Mucosa of descending colon (tissue), 3 donors: ENCODE data around the gene CELF6. TPM values are rescaled to one million over a fixed set of nuclear protein-coding genes. Genes with fewer than 3 reads are reported as not detected.

Experiments
- ATAC-seq: fragments of 200-7000 bp; cut with Tn5 transposase; one replicate; pipeline ENCODE4 v1.9.1; 2020; ENCODE audit warnings: mild to moderate bottlenecking, moderate library complexity
- DNase-seq, 3 donors: peaks; one replicate each; pipeline ENCODE4 v3.0.0-alpha.2; 2020
- H3K36me3 ChIP-seq: fragments of 200-600 bp; one replicate; pipeline ENCODE4 v1.8.0; 2021; ENCODE audit warnings: low read depth, mild to moderate bottlenecking
- H3K4me1 ChIP-seq: fragments of 200-600 bp; one replicate; pipeline ENCODE4 v1.8.0; 2021; ENCODE audit warnings: low read depth, mild to moderate bottlenecking
- H3K4me3 ChIP-seq: fragments of 200-600 bp; one replicate; pipeline ENCODE4 v1.8.0; 2021; ENCODE audit warnings: mild to moderate bottlenecking
- H3K9me3 ChIP-seq: fragments of 200-600 bp; one replicate; pipeline ENCODE4 v1.8.0; 2021; ENCODE audit warnings: mild to moderate bottlenecking
- CTCF ChIP-seq: fragments of 200-600 bp; IDR thresholded peaks from one replicate; pipeline ENCODE4 v1.8.0; 2022; ENCODE audit warnings: antibody characterized with exemption, mild to moderate bottlenecking
- intact Hi-C, 2 donors: fragments of 100-400 bp; cut with DNase I in 1 of 2; cut with micrococcal nuclease in 1 of 2; formaldehyde crosslinking; loops; one replicate each; pipeline versions ENCODE4 v1.11.0 to v1.11.1; 2022; cut with DNase I, micrococcal nuclease
- total RNA-seq, 3 donors: library from RNA; stranded (reverse); fragmentation: NEBNext Ultra II Directional in 2 of 3; extraction: Animal tissue kit (Norgen Biotek cat#: 25700) in 2 of 3; gene quantifications; one replicate each; pipeline versions ENCODE4 v1.2.1 to v1.2.4, GENCODE V29; 2021 to 2023
- donor health status: DM: no; HTN: no; CAD: no; lungs with moderate emphysema.
- donor health status: DM: no; HTN: no; CAD: no.
- donor health status: DM: no; HTN: yes; CAD: no.

The CELF6 gene
- total RNA-seq, 3 donors from 2014 or later, result 0.67 to 3.8 (median 3.0) TPM

DNA sequence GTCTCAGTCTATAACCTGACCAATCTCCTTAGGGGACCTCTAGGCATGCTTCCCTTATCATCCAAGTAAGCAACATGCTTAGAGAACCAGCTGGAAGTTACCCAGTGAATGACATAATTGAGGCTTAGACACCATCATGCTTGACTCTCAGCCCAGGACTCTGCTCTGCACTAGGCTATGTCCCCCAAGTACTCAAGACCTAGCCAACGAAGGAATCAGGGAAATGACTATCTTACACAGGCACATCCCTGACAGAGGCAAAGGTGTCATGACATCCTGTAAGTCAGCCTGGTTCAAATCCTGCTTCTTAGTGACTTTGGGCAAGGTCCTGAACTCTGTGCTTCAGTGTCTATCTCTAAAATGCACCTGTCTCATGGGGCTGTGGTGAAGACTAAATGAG, 24.6 kb upstream of the CELF6 start:
- Histone ChIP-seq H3K4me1 (no peaks in the 10 kb centered on the region), H3K36me3 (peaks cover 3% of the 10 kb centered on the region), H3K9me3 (no peaks in the 10 kb centered on the region), H3K4me3 (no peak overlapping the region)
- intact Hi-C loops, result no loop called here
- ATAC-seq, result no peak
- no peak for TF ChIP-seq CTCF
- no peak for DNase-seq

DNA sequence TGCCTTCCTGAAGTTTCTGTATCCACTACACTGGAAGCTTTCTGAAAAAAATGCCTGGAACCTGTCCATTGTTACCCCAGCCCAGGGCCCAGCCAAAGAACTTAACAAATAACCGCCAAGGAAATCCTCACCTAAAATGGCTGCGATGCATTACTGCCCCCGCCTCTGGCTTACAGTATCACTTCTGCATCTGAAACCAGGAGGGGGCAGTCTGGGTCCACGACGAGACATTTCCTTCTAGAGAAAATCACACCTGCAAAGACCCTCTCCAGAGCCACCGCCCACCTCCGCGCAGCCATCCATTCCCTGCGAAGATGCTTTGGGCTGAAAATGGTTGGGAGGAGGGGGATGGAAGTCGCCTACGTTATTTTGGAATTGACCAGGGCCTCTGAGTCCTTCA, 22.4 kb upstream of the CELF6 start:
- TF ChIP-seq CTCF, result no peak
- ATAC-seq, result peak; percentile 15
- H3K4me1 ChIP-seq, result no peaks in the 10 kb centered on the region
- DNase-seq, result peak in 2 of 3 donors; percentile 32 to 54
- no peaks in the 10 kb centered on the region for H3K9me3 ChIP-seq
- H3K36me3 ChIP-seq, result no peaks in the 10 kb centered on the region
- H3K4me3 ChIP-seq, result no peak overlapping the region
- intact Hi-C loops, result no loop called here

DNA sequence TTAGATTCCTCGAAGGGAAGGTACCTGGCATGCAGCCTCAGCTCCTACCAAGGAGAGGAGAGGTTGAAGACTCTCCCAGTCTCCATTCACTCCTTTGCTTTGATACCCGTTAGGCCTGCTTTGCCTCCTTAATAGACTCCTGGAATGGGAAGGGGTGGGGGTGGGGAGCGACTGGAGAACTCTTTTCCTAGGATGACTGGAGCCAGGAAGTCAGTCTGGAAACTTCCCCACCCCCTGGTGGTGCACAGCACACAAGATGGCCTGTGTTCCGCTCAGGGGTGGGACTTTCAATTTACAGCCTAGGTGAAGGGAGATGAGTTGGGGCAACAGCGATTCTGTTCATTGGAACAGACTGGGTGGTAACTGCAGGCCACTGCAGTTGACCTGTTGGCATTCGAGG, 21.4 kb upstream of the CELF6 start:
- no peaks in the 10 kb centered on the region for H3K36me3 ChIP-seq
- no peak overlapping the region for H3K4me3 ChIP-seq
- ATAC-seq (no peak), DNase-seq (peak in 1 of 3 donors; percentile 8)
- TF ChIP-seq CTCF, result no peak
- intact Hi-C loops, result no loop called here
- no peaks in the 10 kb centered on the region for H3K9me3 ChIP-seq
- H3K4me1 ChIP-seq, result no peaks in the 10 kb centered on the region

DNA sequence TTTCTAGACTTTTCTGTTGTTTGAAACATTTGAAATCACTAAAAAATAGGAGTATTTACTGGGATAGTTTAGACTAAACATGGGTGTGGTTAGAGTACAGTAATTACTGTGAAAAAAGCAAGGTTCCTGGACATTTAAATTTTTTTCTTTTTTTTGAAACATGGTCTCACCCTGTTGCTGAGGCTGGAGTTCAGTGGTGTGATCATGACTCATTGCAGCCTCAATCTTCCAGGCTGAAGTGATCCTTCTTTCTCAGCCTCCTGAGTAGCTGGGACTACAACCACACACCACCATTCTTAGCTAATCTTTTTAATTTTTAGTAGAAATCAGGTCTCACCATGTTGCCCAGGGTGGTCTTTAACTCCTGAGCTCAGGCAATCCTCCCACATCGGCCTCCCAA, 20.4 kb upstream of the CELF6 start:
- H3K4me1 ChIP-seq, result no peaks in the 10 kb centered on the region
- no peak for TF ChIP-seq CTCF
- intact Hi-C loops, result no loop called here
- no peak for ATAC-seq
- no peak for DNase-seq
- H3K36me3 ChIP-seq, result no peaks in the 10 kb centered on the region
- no peaks in the 10 kb centered on the region for H3K9me3 ChIP-seq
- H3K4me3 ChIP-seq, result no peak overlapping the region

DNA sequence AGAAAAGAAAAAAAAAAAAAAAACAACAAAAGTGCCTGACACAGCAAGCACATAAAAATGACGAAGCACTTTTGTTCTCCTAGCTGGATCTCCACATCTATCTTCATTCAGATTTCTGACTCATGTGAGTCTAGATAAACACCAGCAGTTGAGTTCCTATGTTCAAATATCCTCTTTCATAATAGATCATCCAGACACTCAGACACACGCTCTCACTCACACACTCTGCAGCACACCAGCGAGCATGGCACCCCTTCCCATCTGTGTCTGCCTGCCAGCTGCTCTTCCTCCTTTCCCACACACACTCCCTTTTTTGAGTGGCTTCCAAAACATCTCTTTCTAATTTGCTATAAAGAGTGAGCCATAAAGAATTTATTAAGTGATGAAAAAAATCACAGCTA, 19.8 kb upstream of the CELF6 start:
- no peaks in the 10 kb centered on the region for H3K9me3 ChIP-seq
- H3K4me1 ChIP-seq, result no peaks in the 10 kb centered on the region
- intact Hi-C loops, result no loop called here
- H3K4me3 ChIP-seq, result no peak overlapping the region
- DNase-seq (no peak), ATAC-seq (peak; percentile 67)
- no peaks in the 10 kb centered on the region for H3K36me3 ChIP-seq
- no peak for TF ChIP-seq CTCF

DNA sequence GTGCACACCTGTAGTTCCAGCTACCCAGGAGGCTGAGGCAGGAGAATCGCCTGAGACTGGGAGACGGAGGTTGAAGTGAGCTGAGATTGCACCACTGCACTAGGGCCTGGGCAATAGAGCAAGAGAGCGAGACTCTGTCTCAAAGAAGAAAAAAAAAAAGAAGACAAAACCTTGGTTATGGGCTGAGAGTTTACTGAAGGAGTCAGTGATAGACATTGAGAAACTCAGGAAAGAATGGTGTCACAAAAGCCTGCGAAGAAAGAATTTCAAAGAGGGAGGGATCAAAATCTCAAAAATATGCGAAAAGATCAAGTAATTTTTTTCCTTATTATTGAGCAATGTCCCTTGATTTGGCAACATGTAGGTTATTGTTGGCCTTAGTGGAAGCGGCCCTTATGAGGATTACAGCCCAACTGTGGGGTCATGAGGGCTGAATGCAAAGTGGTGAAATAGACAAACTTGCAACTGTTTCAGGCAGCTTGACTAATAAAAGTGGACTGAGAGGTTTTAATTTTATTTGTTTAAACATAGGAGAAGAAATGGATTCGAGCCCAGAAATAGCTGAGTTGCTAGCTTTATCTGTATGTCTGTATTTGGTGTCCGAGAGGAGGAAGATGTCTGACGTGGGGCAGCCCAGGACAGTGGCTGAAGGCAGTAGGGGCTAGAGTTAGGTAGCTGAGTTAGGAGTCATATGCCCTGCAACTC, 18.8 kb upstream of the CELF6 start:
- ATAC-seq, result peak; percentile 49
- Histone ChIP-seq H3K36me3 (no peaks in the 10 kb centered on the region), H3K4me1 (no peaks in the 10 kb centered on the region), H3K9me3 (no peaks in the 10 kb centered on the region), H3K4me3 (no peak overlapping the region)
- DNase-seq, result no peak
- no peak for TF ChIP-seq CTCF
- intact Hi-C loops, result no loop called here
